ENCODE data around the gene GSTM2.
"Not testable (repeated sequence)": the region's sequence is repeated elsewhere in the genome, so short reads cannot be mapped to it uniquely, and the experiment has no call there.

GSTM2 gene

GRCh38 chr1:109711593-109712320 is 43.9 kb downstream of the GSTM2 start, which contains the start of gene GSTM5:
TSS of gene GSTM5 (plus strand) at chr1:109712251. CDS start at chr1:109712313, 62 bp downstream.
- not testable (repeated sequence) for FAIRE-seq; DNase-seq (ENCODE audit: insufficient read length, low spot score)

GRCh38 chr1:109712321-109712864 is 44.5 kb downstream of the GSTM2 start:
- FAIRE-seq = no peak
- DNase-seq (ENCODE audit: insufficient read length, low spot score) = no peak

DNA sequence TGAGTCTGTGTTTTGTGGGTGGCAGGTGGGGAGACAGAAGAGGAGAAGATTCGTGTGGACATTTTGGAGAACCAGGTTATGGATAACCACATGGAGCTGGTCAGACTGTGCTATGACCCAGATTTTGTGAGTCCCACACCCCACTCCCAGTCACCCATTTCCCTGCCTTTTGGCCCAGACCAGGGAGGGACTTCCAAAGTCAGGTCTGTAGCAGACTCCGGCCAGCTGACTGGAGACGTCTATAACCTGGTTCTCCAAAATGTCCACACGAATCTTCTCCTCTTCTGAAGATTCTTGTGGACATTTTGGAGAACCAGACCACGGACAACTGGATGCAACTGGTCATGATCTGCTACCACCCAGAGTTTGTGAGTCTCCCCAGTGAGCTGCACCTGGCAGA is 45.8 kb downstream of the GSTM2 start:
- FAIRE-seq = no peak

GRCh38 chr1:109714661-109715372 is 47.0 kb downstream of the GSTM2 start:
- FAIRE-seq = no peak

More for the DNA sequence above, 45.8 kb downstream of the GSTM2 start:
- no peak for DNase-seq (ENCODE audit: insufficient read length, low spot score)

DNA sequence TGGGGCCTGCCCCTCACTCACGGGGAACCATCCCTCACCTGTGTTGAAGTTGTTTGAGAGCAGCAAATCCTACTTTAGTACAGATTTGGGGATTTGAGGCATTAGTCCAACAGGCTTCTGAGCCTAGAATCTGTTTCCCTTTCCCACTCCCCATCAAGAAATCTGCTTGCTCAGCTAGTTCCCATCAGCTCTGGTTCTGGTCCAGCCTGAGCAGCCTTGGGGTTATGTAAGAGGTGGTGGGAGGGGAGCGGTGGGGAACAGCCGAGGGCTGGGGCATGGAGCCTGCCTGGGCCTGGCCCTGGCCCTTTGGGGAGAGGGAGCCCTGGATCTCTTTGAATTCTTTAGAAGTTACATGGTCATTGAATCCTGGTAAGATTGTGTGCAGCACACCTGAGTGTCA is 48.3 kb downstream of the GSTM2 start:
- no peak for DNase-seq (ENCODE audit: insufficient read length, low spot score)
- no peak for FAIRE-seq

More at GRCh38 chr1:109714661-109715372, 47.0 kb downstream of the GSTM2 start:
- DNase-seq (ENCODE audit: insufficient read length, low spot score) = no peak

DNA sequence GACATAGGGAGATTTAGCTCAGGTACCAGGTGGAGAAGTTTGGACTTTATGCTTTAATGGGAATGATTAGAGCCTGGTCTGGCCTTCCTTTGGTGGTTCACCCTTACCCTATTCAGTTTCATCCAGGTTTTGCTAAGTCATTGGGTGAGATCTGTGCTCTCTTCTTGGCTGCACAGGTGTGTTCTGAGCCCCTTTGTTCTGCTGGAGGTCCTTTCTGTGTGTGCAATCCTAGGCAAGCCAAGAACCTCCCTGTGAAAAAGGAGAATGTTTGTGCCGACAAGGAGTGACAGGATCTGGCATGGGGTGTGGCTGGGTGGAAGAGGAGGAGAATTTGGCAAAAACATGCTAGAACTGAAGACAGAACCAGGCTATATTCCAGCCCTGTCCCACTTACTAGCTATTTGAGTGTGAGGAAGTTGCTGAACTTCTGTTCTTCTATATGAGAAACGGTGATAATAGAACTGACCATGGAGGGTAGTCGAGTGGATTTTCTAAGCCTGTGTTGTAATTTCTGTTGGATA is 48.8 kb downstream of the GSTM2 start:
- no peak for FAIRE-seq

DNA sequence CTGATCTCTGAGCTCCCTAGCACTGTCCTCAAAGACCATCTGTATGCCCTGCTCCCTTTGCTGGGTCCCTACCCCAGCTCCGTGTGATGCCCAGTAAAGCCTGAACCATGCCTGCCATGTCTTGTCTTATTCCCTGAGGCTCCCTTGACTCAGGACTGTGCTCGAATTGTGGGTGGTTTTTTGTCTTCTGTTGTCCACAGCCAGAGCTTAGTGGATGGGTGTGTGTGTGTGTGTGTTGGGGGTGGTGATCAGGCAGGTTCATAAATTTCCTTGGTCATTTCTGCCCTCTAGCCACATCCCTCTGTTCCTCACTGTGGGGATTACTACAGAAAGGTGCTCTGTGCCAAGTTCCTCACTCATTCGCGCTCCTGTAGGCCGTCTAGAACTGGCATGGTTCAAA is 49.9 kb downstream of the GSTM2 start:
- FAIRE-seq (no peak), DNase-seq (ENCODE audit: insufficient read length, low spot score) (no peak)

More for the DNA sequence above, 48.8 kb downstream of the GSTM2 start:
- no peak for DNase-seq (ENCODE audit: insufficient read length, low spot score)

GRCh38 chr1:109718495-109718894 is 50.6 kb downstream of the GSTM2 start:
- DNase-seq (ENCODE audit: insufficient read length, low spot score) = no peak
- no peak for FAIRE-seq

- FAIRE-seq = no peak
- no peak for DNase-seq (ENCODE audit: insufficient read length, low spot score)
Observed at GRCh38 chr1:109719337-109719837, 51.5 kb downstream of the GSTM2 start.

GRCh38 chr1:109721042-109721441 is 53.2 kb downstream of the GSTM2 start:
- DNase-seq (ENCODE audit: insufficient read length, low spot score) (no peak), FAIRE-seq (no peak)

- FAIRE-seq (no peak), DNase-seq (ENCODE audit: insufficient read length, low spot score) (no peak)
Observed at GRCh38 chr1:109721971-109722370, 54.1 kb downstream of the GSTM2 start.

- FAIRE-seq (no peak), DNase-seq (ENCODE audit: insufficient read length, low spot score) (no peak)
Observed at GRCh38 chr1:109722908-109723691, 55.2 kb downstream of the GSTM2 start.
